Mesendoderm (in vitro differentiated cells): ENCODE results near the gene TMEM92.
A peak's percentile ranks its signal among the peaks of the same experiment; 100 is the strongest.

Experiments used
- DNase-seq: peaks from one replicate; pipeline ENCODE4 v3.0.0; 2013
- H2AK5ac ChIP-seq: 2 replicates; pipeline ENCODE4 v1.6.1; 2013; ENCODE audit warnings: low read length, inconsistent platforms
- H2BK120ac ChIP-seq: 2 replicates; pipeline ENCODE4 v1.6.1; 2013; ENCODE audit warnings: low read depth, mild to moderate bottlenecking, low read length, moderate library complexity, mixed read lengths
- H2BK15ac ChIP-seq: replicated peaks from 2 replicates; pipeline ENCODE4 v1.6.1; 2013; ENCODE audit warnings: low read depth, mild to moderate bottlenecking, moderate library complexity
- H2BK5ac ChIP-seq: 2 replicates; pipeline ENCODE4 v1.6.1; 2013; ENCODE audit warnings: low read length, inconsistent platforms
- H3K18ac ChIP-seq: 2 replicates; pipeline ENCODE4 v1.6.1; 2013; ENCODE audit warnings: mild to moderate bottlenecking, low read length, mixed read lengths
- H3K23ac ChIP-seq: one replicate; pipeline ENCODE4 v1.6.1; 2013; ENCODE audit warnings: low read length
- H3K27ac ChIP-seq: 2 replicates; pipeline ENCODE4 v1.5.1; 2013; ENCODE audit warnings: low read depth, mild to moderate bottlenecking, inconsistent platforms, low read length, moderate library complexity
- H3K27me3 ChIP-seq: 2 replicates; pipeline ENCODE4 v1.6.1; 2013; ENCODE audit warnings: low read length, control low read depth, mild to moderate bottlenecking, inconsistent platforms; ENCODE audit not compliant: insufficient read depth, poor library complexity
- H3K36me3 ChIP-seq: 2 replicates; pipeline ENCODE4 v1.6.1; 2013; ENCODE audit warnings: low read length, inconsistent platforms; ENCODE audit not compliant: control insufficient read depth, insufficient read depth
- H3K4ac ChIP-seq: one replicate; pipeline ENCODE4 v1.6.1; 2013; ENCODE audit warnings: low read depth, mild to moderate bottlenecking, low read length, moderate library complexity
- H3K4me1 ChIP-seq: 2 replicates; pipeline ENCODE4 v1.6.1; 2013; ENCODE audit warnings: low read depth, low read length, inconsistent platforms; ENCODE audit not compliant: control insufficient read depth
- H3K4me2 ChIP-seq: 2 replicates; pipeline ENCODE4 v1.6.1; 2013; ENCODE audit warnings: low read length
- H3K4me3 ChIP-seq: 2 replicates; pipeline ENCODE4 v1.5.1; 2013; ENCODE audit warnings: mild to moderate bottlenecking, low read length
- H3K56ac ChIP-seq: one replicate; pipeline ENCODE4 v1.6.1; 2013; ENCODE audit warnings: low read length
- H3K79me1 ChIP-seq: 2 replicates; pipeline ENCODE4 v1.6.1; 2013; ENCODE audit warnings: low read length, inconsistent platforms
- H3K79me2 ChIP-seq: 2 replicates; pipeline ENCODE4 v1.6.1; 2013; ENCODE audit warnings: mild to moderate bottlenecking, low read length; ENCODE audit not compliant: control insufficient read depth, insufficient read depth
- H3K9ac ChIP-seq: 2 replicates; pipeline ENCODE4 v1.6.1; 2013; ENCODE audit warnings: low read length, inconsistent platforms
- H4K5ac ChIP-seq: one replicate; pipeline ENCODE4 v1.6.1; 2013; ENCODE audit warnings: low read length
- H4K8ac ChIP-seq: one replicate; pipeline ENCODE4 v1.6.1; 2013; ENCODE audit warnings: low read depth, mild to moderate bottlenecking, control low read depth, low read length, moderate library complexity
- WGBS: extraction: QIAGEN DNeasy Blood & Tissue Kit; methylation state at CpG from one replicate; pipeline ENCODE4 v1.1.7; 2013; ENCODE audit warnings: low lambda C conversion rate, missing lambda C conversion rate; ENCODE audit not compliant: insufficient coverage; ENCODE audit errors: extremely low coverage; 5-methylcytosine and 5-hydroxymethylcytosine counted together

TMEM92 gene

DNA sequence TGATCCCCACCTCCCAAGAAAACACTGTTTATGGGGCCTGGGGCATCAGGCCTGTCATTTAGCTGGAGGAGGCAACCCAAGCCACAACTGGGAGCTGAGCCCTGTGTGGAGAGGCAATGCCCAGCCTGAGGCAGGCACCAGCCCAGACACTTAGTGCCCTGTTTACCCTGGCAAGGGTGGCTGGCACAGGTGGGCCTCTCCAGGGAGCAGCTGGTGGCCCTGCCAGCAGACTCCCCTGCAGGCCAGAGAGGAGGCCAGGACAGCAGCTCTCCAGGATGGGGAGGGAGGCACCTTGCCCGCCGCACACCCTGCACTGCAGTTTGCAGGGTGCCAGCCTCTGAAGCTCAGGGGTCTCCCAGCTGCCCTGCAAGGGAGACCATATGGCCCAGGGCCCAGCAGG, 9.1 kb upstream of the TMEM92 start:
- Histone ChIP-seq H2BK15ac (no peak overlapping the region), H3K4ac (no peak overlapping the region), H3K56ac (no peak overlapping the region), H3K4me1 (no peaks in the 10 kb centered on the region), H3K4me2 (no peak overlapping the region), H2AK5ac (no peak overlapping the region), H3K18ac (no peak overlapping the region), H3K27me3 (no peaks in the 10 kb centered on the region), H3K23ac (no peak overlapping the region), H2BK5ac (no peak overlapping the region), H3K36me3 (no peaks in the 10 kb centered on the region), H3K9ac (no peak overlapping the region), H4K5ac (no peak overlapping the region), H3K27ac (no peak overlapping the region), H3K79me1 (no peaks in the 10 kb centered on the region), H2BK120ac (no peak overlapping the region), H4K8ac (no peak overlapping the region), H3K79me2 (no peaks in the 10 kb centered on the region), H3K4me3 (no peak overlapping the region)
- no CpG with 5 or more reads among the region's 2 CpGs for WGBS
- no peak for DNase-seq

GRCh38 chr17:50265690-50266315, 8.5 kb upstream of the TMEM92 start:
- Histone ChIP-seq H2BK5ac (no peak overlapping the region), H2BK15ac (no peak overlapping the region), H3K79me2 (no peaks in the 10 kb centered on the region), H3K36me3 (no peaks in the 10 kb centered on the region), H3K9ac (no peak overlapping the region), H3K4me1 (no peaks in the 10 kb centered on the region), H3K23ac (no peak overlapping the region), H3K4me2 (no peak overlapping the region), H2AK5ac (no peak overlapping the region), H3K4me3 (no peak overlapping the region), H3K4ac (no peak overlapping the region), H3K27ac (no peak overlapping the region), H2BK120ac (no peak overlapping the region), H3K27me3 (no peaks in the 10 kb centered on the region), H4K8ac (no peak overlapping the region), H3K56ac (no peak overlapping the region), H3K79me1 (no peaks in the 10 kb centered on the region), H4K5ac (no peak overlapping the region), H3K18ac (no peak overlapping the region)
- DNase-seq = no peak
- no CpG with 5 or more reads among the region's 10 CpGs for WGBS

DNA sequence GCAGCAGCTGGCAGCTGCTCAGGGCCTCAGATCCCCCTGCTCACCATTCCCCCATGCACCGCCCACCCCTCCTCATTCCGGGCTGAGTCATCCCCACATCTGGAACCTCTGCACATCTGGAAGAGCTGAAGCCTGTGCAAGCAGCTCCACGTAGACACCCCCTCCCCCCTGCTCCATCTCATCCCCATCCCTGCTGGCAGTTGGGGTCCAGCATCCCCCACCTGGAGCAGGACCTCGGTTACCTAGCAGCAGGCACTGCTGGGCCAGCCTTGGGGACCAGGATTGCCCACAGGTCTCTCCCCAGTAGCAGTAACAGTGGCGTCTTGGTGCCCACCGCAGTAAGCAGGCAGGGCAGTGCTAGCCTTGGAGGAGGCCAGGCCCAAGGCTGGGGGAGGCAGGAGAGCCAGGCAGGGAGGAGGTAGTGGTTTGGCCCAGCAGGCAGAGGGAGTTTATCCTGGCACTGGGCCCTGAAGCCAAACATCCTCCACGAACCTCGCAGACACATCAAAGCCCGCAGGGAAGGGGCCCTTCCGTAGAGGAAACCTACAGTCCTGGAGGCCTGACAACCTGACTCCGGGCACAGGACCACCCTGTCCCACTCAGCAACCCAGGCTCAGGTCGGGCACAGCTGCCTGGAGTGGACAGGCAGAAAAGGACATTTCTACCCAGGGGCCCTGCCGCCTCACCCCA, 7.7 kb upstream of the TMEM92 start:
- Histone ChIP-seq H3K18ac (no peak overlapping the region), H3K56ac (no peak overlapping the region), H3K4me3 (no peak overlapping the region)

GRCh38 chr17:50267074-50267841, 7.0 kb upstream of the TMEM92 start:
- Histone ChIP-seq H3K36me3 (no peaks in the 10 kb centered on the region), H3K27ac (no peak overlapping the region), H3K4me1 (no peaks in the 10 kb centered on the region), H3K56ac (peak overlapping the region; percentile 49), H3K79me1 (no peaks in the 10 kb centered on the region), H4K5ac (no peak overlapping the region), H3K23ac (no peak overlapping the region), H2BK120ac (no peak overlapping the region), H2AK5ac (peak overlapping the region; percentile 65), H2BK5ac (no peak overlapping the region), H3K4me2 (no peak overlapping the region), H4K8ac (no peak overlapping the region), H3K18ac (no peak overlapping the region), H3K4me3 (no peak overlapping the region), H3K4ac (no peak overlapping the region), H2BK15ac (no peak overlapping the region), H3K79me2 (no peaks in the 10 kb centered on the region), H3K9ac (no peak overlapping the region), H3K27me3 (no peaks in the 10 kb centered on the region)
- DNase-seq = no peak
- WGBS = no CpG with 5 or more reads among the region's 10 CpGs

More for the DNA sequence above, 7.7 kb upstream of the TMEM92 start:
- Histone ChIP-seq H3K4me2 (no peak overlapping the region), H4K8ac (no peak overlapping the region), H4K5ac (no peak overlapping the region), H2BK120ac (no peak overlapping the region), H2AK5ac (no peak overlapping the region), H3K4ac (no peak overlapping the region), H3K4me1 (no peaks in the 10 kb centered on the region), H2BK5ac (no peak overlapping the region), H3K79me2 (no peaks in the 10 kb centered on the region), H3K36me3 (no peaks in the 10 kb centered on the region), H3K79me1 (no peaks in the 10 kb centered on the region), H3K23ac (no peak overlapping the region), H2BK15ac (no peak overlapping the region), H3K27ac (no peak overlapping the region), H3K27me3 (no peaks in the 10 kb centered on the region), H3K9ac (no peak overlapping the region)
- no peak for DNase-seq
- WGBS = no CpG with 5 or more reads among the region's 13 CpGs

GRCh38 chr17:50268026-50268425, 6.2 kb upstream of the TMEM92 start:
- Histone ChIP-seq H3K4me1 (no peaks in the 10 kb centered on the region), H2BK15ac (no peak overlapping the region), H3K79me1 (no peaks in the 10 kb centered on the region), H3K27ac (no peak overlapping the region), H3K27me3 (no peaks in the 10 kb centered on the region), H2BK120ac (no peak overlapping the region), H3K4ac (no peak overlapping the region), H4K8ac (no peak overlapping the region), H3K23ac (no peak overlapping the region), H3K9ac (no peak overlapping the region), H3K79me2 (no peaks in the 10 kb centered on the region), H3K18ac (no peak overlapping the region), H2AK5ac (no peak overlapping the region), H4K5ac (no peak overlapping the region), H3K4me3 (no peak overlapping the region), H3K36me3 (no peaks in the 10 kb centered on the region), H3K56ac (no peak overlapping the region), H3K4me2 (no peak overlapping the region), H2BK5ac (no peak overlapping the region)
- DNase-seq = no peak
- no CpG with 5 or more reads among the region's 5 CpGs for WGBS
